HG03139 (cell line): ENCODE data around the gene MEGF10.

Source experiments
- ATAC-seq: cut with Tn5 transposase; IDR thresholded peaks from one replicate; pipeline ENCODE4 v1.9.1; 2021; ENCODE audit not compliant: unreplicated experiment

MEGF10 gene

DNA sequence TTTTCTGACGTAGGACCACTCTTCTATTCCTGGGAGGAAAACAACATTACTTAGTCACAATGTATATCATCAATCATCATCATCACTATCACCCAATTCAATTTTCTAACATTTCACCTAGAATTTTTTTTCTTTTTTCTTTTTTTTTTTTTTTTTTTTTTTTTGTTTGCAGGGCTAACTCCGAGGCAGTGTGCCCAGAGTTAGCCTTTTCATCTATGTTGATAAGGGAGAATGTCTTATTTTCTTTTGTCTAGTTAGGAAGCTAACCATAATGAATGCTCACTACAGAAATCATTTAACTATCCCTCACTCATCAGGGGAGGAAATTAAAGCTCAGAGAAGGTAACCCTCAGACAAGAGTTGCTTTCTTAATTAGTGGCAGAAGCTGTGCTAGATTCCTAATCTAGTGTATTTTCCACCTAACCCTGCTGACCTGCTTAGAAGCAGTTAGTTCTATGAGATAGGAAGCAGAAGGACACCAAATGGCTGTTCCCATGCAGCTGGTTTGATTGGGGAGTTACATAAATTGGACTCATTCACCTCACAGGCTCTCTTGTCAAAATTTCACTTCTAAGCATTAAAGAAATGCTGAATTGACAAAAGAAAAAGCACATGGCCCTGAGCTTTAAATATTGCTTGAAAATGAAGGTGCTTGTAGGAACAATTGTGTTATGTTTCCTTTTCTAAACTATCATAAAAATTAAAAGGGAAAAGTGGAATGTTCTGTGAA, 218.2 kb downstream of the MEGF10 start:
- ATAC-seq, result no peak
